H1 (cell line): ENCODE measurements around the gene ZBTB33. TPM values are rescaled to one million over a fixed set of nuclear protein-coding genes. Genes with fewer than 3 reads are reported as not detected.

Experiments used
- ATF3 ChIP-seq: IDR thresholded peaks from 2 replicates; pipeline ENCODE4 v1.6.1; 2011; ENCODE audit warnings: low read depth, mild to moderate bottlenecking, low read length; ENCODE audit not compliant: insufficient read depth
- CBX5 ChIP-seq: fragments of 300-800, 300-1000 bp; sonication (generic); IDR thresholded peaks from 2 replicates; pipeline ENCODE4 v1.7.1; 2016; ENCODE audit warnings: antibody characterized with exemption, low read length, low read depth
- CHD2 ChIP-seq: IDR thresholded peaks from 2 replicates; pipeline ENCODE4 v1.6.1; 2012; ENCODE audit warnings: low read length, improper control_type of control experiment
- EGR1 ChIP-seq: IDR thresholded peaks from 2 replicates; pipeline ENCODE4 v1.6.1; 2011; ENCODE audit warnings: low read depth, low read length, borderline replicate concordance
- EP300 ChIP-seq, 2 experiments: IDR thresholded peaks; 1 replicate in 1 of 2; 2 replicates in 1 of 2; pipeline ENCODE4 v1.6.1; 2011 to 2012; ENCODE audit warnings: low read depth in 2 of 2, low read length in 2 of 2, mild to moderate bottlenecking in 2 of 2, borderline replicate concordance in 1 of 2, inconsistent platforms in 1 of 2, moderate library complexity in 1 of 2
- FOSL1 ChIP-seq: IDR thresholded peaks from 2 replicates; pipeline ENCODE4 v1.6.1; 2011; ENCODE audit warnings: mild to moderate bottlenecking, low read depth, low read length, moderate library complexity; ENCODE audit not compliant: insufficient read depth
- GTF2F1 ChIP-seq: IDR thresholded peaks from 2 replicates; pipeline ENCODE4 v1.6.1; 2012; ENCODE audit warnings: low read depth, low read length, improper control_type of control experiment, borderline replicate concordance
- HDAC2 ChIP-seq, 2 experiments: fragments of 300-600 bp in 1 of 2; sonication (generic) in 1 of 2; IDR thresholded peaks; 2 replicates each; pipeline ENCODE4 v1.6.1; 2011 to 2012; ENCODE audit warnings: low read depth in 2 of 2, low read length in 2 of 2, mild to moderate bottlenecking in 2 of 2, moderate library complexity in 2 of 2, borderline replicate concordance in 1 of 2, inconsistent platforms in 1 of 2
- JUN ChIP-seq: IDR thresholded peaks from 2 replicates; pipeline ENCODE4 v1.6.1; 2011; ENCODE audit warnings: low read depth, mild to moderate bottlenecking, improper control_type of control experiment, low read length
- JUND ChIP-seq: IDR thresholded peaks from 2 replicates; pipeline ENCODE4 v1.6.1; 2011; ENCODE audit warnings: mild to moderate bottlenecking, improper control_type of control experiment, low read length
- MAX ChIP-seq: IDR thresholded peaks from 2 replicates; pipeline ENCODE4 v1.6.1; 2012; ENCODE audit warnings: inconsistent platforms
- NRF1 ChIP-seq: IDR thresholded peaks from 2 replicates; pipeline ENCODE4 v1.6.1; 2011; ENCODE audit warnings: mild to moderate bottlenecking, low read depth, low read length, improper control_type of control experiment
- PHF8 ChIP-seq: fragments of 200-600 bp; sonication (generic); conservative IDR thresholded peaks from 2 replicates; pipeline ENCODE4 v1.7.1; 2012; ENCODE audit warnings: low read depth, mild to moderate bottlenecking, inconsistent platforms, low read length, moderate library complexity
- POLR2A ChIP-seq, 2 experiments: IDR thresholded peaks; 1 replicate in 1 of 2; 2 replicates in 1 of 2; pipeline ENCODE4 v1.6.1; 2011; ENCODE audit warnings: low read depth in 2 of 2, low read length in 2 of 2, mild to moderate bottlenecking in 2 of 2; ENCODE audit errors: control extremely low read depth in 1 of 2
- RBBP5 ChIP-seq: IDR thresholded peaks from 2 replicates; pipeline ENCODE4 v1.7.1; 2012; ENCODE audit warnings: low read depth, mild to moderate bottlenecking, inconsistent platforms, low read length, moderate library complexity, borderline replicate concordance
- RFX5 ChIP-seq: IDR thresholded peaks from 2 replicates; pipeline ENCODE4 v1.6.1; 2011; ENCODE audit warnings: low read depth, low read length, improper control_type of control experiment, borderline replicate concordance
- RNF2 ChIP-seq: fragments of 200-900, 300-1000 bp; sonication (generic); IDR thresholded peaks from 2 replicates; pipeline ENCODE4 v1.7.1; 2016; ENCODE audit warnings: borderline replicate concordance, low read depth, mild to moderate bottlenecking, antibody characterized with exemption, low read length; ENCODE audit not compliant: poor library complexity, severe bottlenecking; ENCODE audit errors: missing control alignments
- SIN3A ChIP-seq, 2 experiments: IDR thresholded peaks in 1 of 2; conservative IDR thresholded peaks in 1 of 2; 2 replicates each; pipeline ENCODE4 v1.6.1; 2011 to 2012; ENCODE audit warnings: low read length in 2 of 2, improper control_type of control experiment in 1 of 2, low read depth in 1 of 2, mild to moderate bottlenecking in 1 of 2
- SP1 ChIP-seq: IDR thresholded peaks from 2 replicates; pipeline ENCODE4 v1.6.1; 2011; ENCODE audit warnings: low read depth, low read length
- SP4 ChIP-seq: IDR thresholded peaks from 2 replicates; pipeline ENCODE4 v1.6.1; 2012; ENCODE audit warnings: low read length, inconsistent platforms
- SRF ChIP-seq: IDR thresholded peaks from 2 replicates; pipeline ENCODE4 v1.6.1; 2011; ENCODE audit warnings: mild to moderate bottlenecking, low read depth, low read length, moderate library complexity
- SUZ12 ChIP-seq: fragments of 200-600 bp; sonication (generic); IDR thresholded peaks from 2 replicates; pipeline ENCODE4 v1.6.1; 2012; ENCODE audit warnings: mild to moderate bottlenecking, inconsistent platforms, low read length, moderate library complexity, mixed read lengths
- TBP ChIP-seq: IDR thresholded peaks from 2 replicates; pipeline ENCODE4 v1.6.1; 2011; ENCODE audit warnings: low read depth, low read length, improper control_type of control experiment
- TEAD4 ChIP-seq: IDR thresholded peaks from 2 replicates; pipeline ENCODE4 v1.6.1; 2012; ENCODE audit warnings: low read depth, low read length, inconsistent platforms, mixed read lengths
- polyA plus RNA-seq, 7 experiments: library from polyadenylated mRNA; depleted of rRNA in 3 of 7; stranded (reverse) in 5 of 7; unstranded in 2 of 7; fragments of >200 nt in 5 of 7; fragments of 200-250 nt in 2 of 7; gene quantifications; 1 replicate in 5 of 7; 2 replicates in 1 of 7; 4 replicates in 1 of 7; pipeline versions ENCODE4 v1.2.1 to v1.2.3, GENCODE V29; 2011 to 2013; ENCODE audit warnings: missing spikeins in 2 of 7, mixed read lengths in 2 of 7
- total RNA-seq: library from RNA; stranded (reverse); fragmentation: NEBNext Ultra II Directional; extraction: Animal tissue kit (Norgen Biotek cat#: 25700); gene quantifications from 2 replicates; pipeline ENCODE4 v1.2.1, GENCODE V29; 2021

The ZBTB33 gene
- total and polyA plus RNA-seq, 2 of the 8 experiments (the other 6 are each of a cell fraction or from before 2014, with no cell fraction given) = 3.4 to 14.9 TPM

- TF ChIP-seq RNF2 = no peak
- no peak for TF ChIP-seq SRF
- TF ChIP-seq JUND = no peak
- no peak for TF ChIP-seq NRF1
- TF ChIP-seq JUN = no peak
- no peak for TF ChIP-seq SUZ12
- TF ChIP-seq GTF2F1 = no peak
- TF ChIP-seq SP4 = no peak
- no peak for TF ChIP-seq TEAD4
- TF ChIP-seq HDAC2 (IDR thresholded peaks at IDR 0.05; ENCODE audit: borderline replicate concordance in 1 of 2, low read depth in 2 of 2, low read length in 2 of 2) = no peak
- peak; percentile 65 for TF ChIP-seq PHF8
- peak in 1 of 2 experiments; percentile 51; a peak in 2 of 3 replicates for TF ChIP-seq POLR2A (IDR thresholded peaks at IDR 0.05; ENCODE audit: control extremely low read depth in 1 of 2, low read depth in 2 of 2, low read length in 2 of 2)
- TF ChIP-seq CBX5 = no peak
- no peak for TF ChIP-seq CHD2
- TF ChIP-seq EGR1 = no peak; the same call in 1 of the 2 replicates
- TF ChIP-seq ATF3 = no peak
- no peak for TF ChIP-seq SIN3A (conservative IDR thresholded peaks at IDR 0.05 in 1 of 2, IDR thresholded peaks at IDR 0.05 in 1 of 2; ENCODE audit: low read depth in 1 of 2, low read length in 2 of 2)
- TF ChIP-seq MAX = peak; percentile 89
- TF ChIP-seq FOSL1 = no peak
- TF ChIP-seq RFX5 = no peak
- no peak for TF ChIP-seq SP1
- TF ChIP-seq TBP = peak; percentile 56; the same call in 1 of the 2 replicates
- TF ChIP-seq EP300 (IDR thresholded peaks at IDR 0.05; ENCODE audit: borderline replicate concordance in 1 of 2, low read depth in 2 of 2, low read length in 2 of 2) = no peak
- no peak for TF ChIP-seq RBBP5
Measured at GRCh38 chrX:120250522-120251271, at the start of gene ZBTB33 (continued).
